Measurements from ENCODE around the gene PPIA.
"Not testable (repeated sequence)": the region's sequence is repeated elsewhere in the genome, so short reads cannot be mapped to it uniquely, and the experiment has no call there.

The PPIA gene

DNA sequence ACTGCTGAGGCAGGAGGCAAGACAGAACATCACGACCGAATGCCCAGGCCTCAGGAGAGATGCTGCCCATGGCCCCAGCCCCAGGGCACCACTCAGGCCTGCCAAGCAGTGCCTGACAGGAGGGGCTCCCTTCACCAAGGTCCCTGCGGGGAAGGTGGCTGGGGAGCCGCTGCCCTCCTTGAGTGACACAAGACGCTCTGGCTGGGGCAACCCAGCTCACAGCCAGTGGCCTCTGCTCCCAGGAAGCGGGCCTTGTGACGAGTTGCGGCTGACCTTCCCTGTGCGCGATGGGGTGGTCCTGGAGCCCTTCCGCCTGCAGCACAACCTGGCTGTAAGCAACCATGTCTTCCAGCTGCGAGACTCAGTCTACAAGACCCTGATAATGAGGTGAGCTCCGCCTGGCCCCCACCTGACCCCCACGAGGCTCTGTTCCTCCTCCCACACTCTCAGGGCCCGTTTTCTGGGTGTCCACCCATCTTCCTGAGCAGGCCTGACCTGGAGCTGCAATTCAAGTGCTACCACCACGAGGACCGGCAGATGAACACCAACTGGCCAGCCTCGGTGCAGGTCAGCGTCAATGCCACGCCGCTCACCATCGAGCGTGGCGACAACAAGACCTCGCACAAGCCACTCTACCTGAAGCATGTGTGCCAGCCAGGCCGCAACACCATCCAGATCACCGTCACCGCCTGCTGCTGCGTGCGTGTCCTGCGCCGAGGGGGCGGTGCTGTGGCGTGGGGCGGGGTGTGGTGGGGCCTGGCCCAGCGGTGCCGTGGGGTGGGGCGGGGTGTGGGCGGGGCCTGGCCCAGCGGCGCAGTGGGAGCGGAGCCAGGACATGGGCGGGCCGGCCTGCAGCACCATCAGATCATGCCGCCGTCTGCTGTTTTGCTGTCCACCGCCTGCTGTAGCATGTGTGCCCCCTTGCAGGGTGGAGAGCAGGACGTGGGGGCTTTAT is 35.0 kb upstream of the PPIA start:
- DNase-seq, result no peak
- intact Hi-C loops (cut with DNase I), result no loop called here

DNA sequence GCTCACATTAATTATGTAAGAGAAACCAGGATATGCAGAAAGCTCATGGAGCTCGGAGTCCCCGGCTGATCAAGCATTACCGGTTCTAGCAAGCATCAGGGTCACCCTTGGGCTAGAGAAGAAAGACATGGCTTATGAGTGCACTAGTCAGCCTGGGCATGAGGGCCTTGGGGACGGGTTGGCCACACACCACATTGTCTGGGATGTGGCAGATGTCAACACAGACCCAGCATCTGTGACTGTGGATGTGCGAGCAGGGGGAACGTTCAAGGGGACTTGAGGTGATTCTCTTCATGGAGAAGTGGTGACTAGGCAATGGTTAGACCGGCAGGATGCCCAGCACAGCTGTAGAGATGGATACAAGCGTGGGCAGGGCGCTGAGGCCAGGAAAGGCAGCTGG is 34.2 kb upstream of the PPIA start:
- intact Hi-C loops (cut with DNase I), result no loop called here
- no peak for DNase-seq

DNA sequence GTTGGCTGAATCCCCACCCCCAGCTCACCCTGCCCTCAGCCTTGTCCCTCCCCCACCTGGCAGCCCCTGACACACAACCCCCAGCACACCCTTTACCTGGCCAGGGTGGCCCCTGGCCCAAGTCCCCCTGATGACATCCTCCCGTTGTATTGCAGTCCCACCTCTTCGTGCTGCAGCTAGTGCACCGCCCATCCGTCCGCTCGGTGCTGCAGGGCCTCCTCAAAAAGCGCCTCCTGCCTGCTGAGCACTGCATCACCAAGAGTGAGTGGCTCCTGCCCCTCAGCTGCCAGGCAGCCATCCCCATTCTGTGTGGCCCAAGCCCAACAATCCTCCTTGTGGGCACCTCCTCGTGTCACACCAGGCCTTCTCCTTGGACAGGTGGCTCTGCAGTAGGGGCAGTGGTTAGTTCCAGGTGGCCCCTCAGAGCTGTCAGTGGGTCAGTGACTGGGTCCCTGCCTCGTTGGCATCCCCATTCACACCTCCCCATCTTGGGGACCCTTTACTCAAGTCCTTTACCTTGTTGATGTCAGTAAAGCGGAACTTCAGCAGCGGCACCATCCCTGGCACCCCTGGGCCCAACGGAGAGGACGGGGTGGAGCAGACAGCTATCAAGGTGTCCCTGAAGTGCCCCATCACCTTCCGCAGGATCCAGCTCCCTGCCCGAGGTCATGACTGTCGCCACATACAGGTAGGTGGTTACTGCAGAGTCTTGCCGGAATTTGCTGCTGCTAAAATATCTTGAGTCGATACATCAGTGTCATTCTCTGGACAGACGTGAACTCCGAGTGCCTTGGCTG is 33.6 kb upstream of the PPIA start:
- intact Hi-C loops (cut with DNase I), result no loop called here
- DNase-seq, result no peak

DNA sequence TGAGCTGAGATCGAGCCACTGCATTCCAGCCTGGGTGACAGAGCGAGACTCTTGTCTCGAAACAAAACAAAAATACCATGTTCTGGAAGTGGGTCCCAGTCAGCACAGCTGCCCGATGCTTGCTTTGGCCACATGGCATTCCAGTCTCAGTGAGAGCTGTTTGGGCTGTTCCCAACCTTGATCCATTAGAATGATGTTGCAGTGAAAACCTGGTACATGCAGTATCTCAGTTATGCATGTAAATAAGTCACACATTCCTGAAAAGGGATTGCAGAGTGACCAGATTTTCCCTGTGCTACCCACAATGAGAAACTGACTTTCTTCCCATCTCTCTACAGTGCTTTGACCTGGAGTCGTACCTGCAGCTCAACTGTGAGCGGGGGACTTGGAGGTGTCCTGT is 32.4 kb upstream of the PPIA start:
- no peak for DNase-seq
- intact Hi-C loops (cut with DNase I), result no loop called here

DNA sequence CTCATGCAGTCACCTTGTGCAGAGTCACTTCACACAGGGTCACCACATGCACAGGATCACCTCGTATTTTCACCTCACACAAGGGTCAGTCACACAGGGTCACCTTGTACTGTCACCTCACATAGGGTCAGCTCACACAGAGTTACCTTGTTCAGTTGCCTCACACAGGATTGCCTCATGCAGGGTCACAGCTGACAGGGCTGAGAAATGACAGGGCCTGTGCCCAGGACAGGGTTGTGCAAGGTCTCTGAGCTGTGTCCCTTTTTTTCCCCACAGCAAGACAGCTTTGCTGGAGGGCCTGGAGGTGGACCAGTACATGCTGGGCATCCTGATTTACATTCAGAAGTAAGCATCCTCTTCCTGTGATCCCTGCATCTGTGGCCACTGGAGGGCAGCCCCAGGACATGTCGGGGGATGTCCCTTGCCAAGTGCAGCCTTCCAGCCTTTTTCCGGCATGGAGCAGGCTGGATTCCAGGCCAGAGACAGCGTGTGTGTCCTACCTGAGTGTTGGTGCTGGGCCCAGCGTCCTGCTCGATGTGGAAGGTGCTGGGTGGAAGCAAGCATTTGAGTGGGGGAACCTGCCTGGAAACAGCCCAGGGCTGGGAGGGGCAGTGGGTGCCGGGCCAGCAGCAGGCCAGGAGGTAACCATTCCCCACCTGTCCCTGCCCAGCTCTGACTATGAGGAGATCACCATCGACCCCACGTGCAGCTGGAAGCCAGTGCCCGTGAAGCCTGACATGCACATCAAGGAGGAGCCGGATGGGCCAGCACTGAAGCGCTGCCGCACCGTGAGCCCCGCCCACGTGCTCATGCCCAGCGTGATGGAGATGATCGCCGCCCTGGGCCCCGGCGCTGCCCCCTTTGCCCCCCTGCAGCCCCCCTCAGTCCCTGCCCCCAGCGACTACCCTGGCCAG is 31.6 kb upstream of the PPIA start:
- peak in 13 of 42 donors; percentile 11 to 66 (median 48) for DNase-seq
- intact Hi-C loops (cut with DNase I), result no loop called here

DNA sequence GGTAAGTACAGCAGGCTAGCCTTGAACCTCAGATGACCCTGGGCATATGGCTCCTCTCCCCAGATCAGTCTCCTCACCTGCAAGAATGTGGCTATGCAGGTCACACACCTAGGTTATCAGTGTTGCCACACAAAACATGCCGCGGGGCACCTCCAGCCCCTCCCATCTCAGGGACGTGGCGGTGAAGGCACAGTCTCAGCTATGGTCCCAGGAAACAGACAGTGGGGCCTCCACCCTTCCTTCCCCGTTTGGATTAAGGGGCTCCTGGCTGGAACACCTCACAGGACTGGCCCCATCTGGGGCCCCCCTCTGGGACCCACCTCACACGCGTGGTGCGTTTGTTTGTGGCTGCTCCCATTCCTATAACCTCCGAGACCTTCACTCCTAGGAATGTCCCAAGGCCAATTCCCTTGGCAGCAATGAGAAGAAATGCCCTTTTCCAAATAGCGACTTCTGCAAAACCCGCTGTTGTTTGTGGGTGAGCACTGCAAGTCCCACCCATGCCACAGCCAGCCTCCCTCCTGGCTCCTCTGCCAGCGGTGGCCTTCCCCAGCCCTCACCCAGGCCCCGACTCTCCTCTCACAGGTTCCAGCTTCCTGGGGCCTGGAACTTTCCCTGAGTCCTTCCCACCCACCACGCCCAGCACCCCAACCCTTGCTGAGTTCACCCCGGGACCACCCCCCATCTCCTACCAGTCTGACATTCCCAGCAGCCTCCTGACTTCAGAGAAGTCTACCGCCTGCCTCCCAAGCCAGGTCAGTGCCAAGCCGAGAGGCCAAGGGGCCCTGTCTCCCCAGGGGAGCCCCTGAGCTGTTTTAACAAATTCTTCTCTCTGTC is 30.7 kb upstream of the PPIA start:
- DNase-seq, result no peak
- intact Hi-C loops (cut with DNase I), result no loop called here

DNA sequence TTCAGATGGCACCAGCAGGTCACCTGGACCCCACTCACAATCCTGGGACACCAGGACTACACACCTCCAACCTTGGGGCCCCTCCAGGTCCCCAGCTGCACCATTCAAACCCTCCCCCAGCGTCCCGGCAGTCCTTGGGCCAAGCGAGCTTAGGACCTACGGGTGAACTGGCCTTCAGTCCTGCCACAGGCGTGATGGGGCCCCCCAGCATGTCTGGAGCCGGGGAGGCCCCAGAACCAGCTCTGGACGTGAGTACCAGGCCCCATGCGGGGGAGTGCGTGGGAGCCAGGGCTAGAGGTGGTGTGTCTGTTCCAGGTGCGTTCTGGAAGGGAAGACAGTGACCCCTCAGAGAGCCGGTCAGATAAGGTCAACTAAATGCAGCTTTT is 30.1 kb upstream of the PPIA start:
- intact Hi-C loops (cut with DNase I), result no loop called here
- DNase-seq, result no peak

DNA sequence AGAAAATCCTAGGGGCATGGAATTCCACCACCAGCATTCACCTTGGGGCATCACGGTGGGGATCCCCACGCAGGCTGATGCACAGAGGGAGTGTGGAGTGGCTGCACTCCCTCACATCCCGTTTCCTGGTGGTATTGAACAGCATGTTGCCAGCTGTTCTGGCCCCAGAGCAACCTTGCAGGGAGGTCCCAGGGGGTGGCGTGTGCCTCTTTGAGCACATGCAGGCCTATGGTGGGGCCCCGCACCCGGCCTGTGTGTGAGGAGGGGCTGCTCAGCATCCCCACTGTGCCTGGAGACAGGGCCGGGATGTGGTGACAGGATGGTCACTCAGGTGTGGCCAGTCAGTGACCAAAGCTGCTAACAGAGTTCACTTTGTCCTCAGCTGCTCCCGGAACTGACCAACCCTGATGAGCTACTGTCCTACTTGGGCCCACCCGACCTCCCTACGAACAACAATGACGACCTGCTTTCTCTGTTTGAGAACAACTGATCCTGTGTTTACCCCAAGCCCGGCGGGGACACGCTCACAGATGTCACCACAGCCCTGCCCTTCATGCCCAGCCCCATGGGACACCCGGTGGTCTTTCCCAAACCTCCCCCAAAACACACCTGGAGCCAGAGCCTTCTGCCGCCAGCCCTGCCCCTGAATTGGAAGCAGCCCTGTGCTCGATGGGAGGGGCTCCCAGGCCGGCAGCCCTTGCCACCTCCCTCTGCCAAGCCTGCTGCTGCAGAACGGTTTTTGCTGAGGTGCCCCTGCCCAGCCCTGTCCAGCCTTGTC is 29.2 kb upstream of the PPIA start:
- peak in 30 of 42 donors; percentile 13 to 74 (median 46) for DNase-seq
- intact Hi-C loops (cut with DNase I), result no loop called here

DNA sequence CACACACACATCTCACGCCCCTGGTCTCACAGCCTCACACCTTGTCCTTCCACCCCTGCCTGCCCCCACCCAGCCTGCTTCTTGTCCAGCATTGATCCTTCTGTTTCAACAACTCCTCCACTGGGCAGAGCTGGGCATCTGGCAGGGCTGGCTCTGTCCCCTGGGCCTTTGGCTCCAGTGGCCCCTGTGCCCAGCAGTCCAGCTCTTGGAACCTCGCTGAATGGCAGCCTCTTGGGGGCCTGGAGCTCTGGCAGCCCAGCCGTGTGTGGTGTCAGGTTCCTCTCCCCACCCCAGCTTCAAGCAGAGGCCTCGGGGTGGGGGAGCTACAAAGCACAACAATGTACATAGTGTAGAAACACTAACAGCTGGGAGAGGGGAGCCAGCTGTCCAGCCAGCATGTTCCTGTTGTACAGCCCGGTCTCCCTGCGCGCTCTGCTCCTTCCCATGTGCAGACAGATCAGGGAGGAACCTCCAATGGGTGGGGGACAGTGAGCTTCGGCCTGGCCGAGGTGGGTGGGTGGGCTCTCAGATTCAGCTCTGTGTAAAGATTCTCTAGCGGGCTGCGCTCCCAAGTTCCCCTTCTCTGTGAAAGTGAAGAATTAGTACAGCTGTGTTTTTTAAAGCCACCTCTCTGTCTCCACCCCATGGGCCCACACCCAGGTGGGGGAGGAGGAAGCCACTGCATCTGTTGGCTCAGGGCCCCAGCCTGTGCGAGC is 28.4 kb upstream of the PPIA start:
- DNase-seq, result peak; percentile 36 to 86 (median 69)
- intact Hi-C loops (cut with DNase I), result no loop called here

DNA sequence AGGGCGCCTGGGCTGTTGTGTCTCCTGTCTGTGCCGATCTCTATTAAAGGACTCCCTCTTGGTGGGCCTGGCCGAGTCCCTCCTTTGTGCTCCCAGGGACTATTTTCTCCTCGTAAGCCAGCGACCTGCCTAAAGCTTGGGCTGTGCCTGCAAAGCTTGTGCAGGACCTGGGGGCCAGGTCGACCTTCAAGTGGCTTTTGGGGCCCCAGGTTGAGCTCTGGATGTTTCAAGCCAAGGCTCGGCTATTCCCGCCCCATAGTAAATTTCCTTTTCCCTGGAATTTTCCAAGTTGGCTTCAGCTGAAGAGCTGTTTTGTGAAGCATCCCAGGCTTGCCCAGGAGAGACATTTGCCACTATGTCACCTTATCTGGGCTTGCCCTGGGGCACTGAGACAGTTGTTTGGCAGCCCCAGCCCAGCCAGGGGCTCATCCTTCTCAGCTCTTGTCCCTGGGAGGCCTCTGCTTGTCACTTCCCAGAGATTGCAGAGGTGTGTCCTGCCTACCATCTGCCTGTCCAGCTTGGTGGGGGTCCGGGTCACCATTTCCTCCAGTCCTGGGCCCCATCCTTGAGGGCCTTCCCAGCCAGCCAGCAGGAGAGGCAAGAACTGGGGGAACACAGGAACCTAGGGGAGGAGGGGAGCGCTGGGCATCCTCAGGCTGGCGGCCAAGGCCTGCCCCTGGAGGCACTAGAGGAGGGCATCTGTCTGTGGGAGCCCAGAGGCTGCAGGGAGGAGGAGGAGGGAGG is 27.7 kb upstream of the PPIA start:
- intact Hi-C loops (cut with DNase I), result no loop called here

DNA sequence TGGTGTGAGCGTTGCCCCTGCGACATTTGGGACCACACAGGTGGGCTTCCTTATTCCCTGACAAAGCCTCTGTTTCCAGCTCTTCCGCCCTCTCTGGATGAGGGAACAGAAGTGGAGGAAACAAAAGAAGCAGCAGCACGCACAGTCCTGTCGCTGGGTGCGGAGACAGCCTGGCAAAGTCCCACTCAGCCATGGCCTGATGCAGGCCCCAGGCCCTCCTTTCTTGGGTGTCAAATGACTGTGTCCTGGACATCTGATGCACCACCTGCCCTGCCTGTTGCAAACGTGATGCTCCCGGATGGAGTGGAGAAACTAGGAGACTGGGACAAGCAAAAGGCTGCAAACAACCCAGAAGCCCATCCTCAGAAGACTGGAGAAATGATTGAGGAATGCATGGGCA is 27.1 kb upstream of the PPIA start:
- intact Hi-C loops (cut with DNase I), result no loop called here
- DNase-seq, result peak in 2 of 42 donors; percentile 7 to 27

More for the DNA sequence above, 27.7 kb upstream of the PPIA start:
- DNase-seq, result peak in 33 of 42 donors; percentile 18 to 74 (median 50)

DNA sequence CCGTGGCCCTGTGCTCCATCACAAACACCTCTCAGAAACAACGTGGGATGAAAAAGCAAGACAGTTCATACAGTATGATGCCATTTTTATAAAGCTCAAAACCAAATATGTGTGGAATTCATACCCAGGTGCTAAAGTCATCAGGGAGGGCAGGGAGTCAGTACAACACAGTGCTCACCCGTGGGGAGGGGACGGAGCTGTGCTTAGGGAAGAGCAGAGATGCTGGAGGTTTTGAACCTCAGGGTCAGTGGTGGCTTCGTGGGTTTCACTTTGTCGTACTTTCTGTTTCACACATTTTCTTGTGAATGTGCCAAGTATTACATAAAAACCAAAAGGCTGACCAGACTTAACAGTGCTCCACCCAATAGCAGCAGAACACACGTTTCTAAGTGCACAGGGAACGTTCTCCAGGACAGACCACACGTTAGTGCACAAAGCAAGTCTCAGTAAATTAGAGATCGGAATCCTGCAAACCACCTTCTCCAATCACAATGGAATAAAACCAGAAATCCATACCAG is 26.6 kb upstream of the PPIA start:
- no peak for DNase-seq
- intact Hi-C loops (cut with DNase I), result no loop called here

DNA sequence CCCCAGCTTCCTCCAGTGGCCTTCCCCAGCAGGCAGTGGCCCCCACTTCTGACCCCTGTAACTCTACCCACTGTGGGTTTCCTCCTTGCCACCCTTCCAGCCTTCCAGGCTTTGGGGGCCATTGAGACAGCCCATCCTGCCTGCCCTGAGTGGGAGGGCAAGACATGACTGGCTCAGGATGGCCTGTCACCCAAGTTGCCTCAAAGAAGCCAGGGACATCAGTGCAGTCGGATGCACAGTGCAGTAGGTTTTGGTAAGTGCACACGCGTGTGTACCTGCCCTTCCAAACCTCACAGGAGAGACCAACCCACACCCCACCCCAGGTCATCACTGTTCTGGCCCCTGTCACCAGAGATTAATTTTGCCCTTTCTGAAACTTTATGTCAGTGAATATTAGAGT is 25.1 kb upstream of the PPIA start:
- no peak for DNase-seq
- intact Hi-C loops (cut with DNase I), result no loop called here

DNA sequence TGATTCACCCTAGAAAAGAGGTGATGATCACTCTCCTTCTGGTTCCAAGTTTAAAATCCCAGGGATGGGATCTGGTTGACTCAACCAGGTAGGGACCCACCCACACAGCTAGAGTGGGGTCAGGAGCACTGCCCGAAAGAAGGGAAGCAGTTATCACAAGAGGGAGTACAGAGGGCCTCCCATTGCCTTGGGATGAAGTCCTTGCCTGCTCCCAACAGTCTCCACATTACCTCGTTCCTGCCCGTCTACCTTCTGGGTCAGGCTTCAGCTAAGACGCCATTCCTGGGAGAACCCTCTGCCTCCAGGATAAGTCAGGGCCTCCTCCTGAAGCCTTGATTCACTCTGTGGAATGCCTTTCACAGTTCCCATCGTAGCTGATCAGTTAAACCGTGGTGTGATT is 24.0 kb upstream of the PPIA start:
- no peak for DNase-seq
- intact Hi-C loops (cut with DNase I), result no loop called here

DNA sequence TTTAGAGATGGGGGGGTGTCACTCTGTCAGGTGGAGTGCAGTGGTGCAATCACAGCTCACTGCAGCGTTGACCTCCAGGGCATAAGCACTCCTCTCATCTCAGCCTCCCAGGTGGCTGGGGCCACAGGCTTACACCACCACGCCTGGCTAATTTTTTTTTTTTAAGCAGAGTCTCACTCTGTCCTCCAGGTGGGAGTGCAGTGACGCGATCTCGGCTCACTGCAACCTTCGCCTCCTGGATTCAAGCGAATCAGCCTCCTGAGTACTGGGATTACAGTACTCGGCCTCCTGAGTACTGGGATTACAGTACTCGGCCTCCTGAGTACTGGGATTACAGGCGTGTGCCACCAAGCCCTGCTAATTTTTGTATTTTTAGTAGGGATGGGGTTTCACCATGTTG is 23.6 kb upstream of the PPIA start:
- no peak for DNase-seq
- intact Hi-C loops (cut with DNase I), result no loop called here

DNA sequence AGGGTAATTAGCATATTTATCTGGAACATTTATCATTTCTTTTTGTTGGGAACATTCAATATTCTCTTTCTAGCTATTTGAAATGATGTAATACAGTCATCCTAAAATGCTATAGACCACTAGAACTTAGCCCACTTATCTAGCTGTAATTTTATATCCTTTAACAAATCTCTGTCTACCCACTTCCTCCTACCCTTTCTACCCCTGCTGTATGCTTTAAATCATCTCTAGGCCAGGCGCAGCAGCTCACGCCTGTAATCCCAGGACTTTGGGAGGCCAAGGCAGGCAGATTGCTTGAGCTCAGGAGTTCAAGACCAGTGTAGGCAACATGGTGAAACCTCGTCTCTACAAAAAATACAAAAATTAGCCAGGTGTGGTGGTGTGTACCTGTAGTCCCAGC is 22.0 kb upstream of the PPIA start:
- DNase-seq; intact Hi-C loops (cut with DNase I): not testable (repeated sequence)
